Gastrocnemius medialis (tissue), 4 donors: Measurements from ENCODE around the gene RILPL1.

Experiments
- POLR2A ChIP-seq, 2 donors: fragments of 450-650 bp; IDR thresholded peaks; one replicate each; pipeline ENCODE4 v1.6.1; 2017; ENCODE audit warnings: antibody characterized with exemption in 2 of 2, mild to moderate bottlenecking in 2 of 2, moderate library complexity in 2 of 2
- TF ChIP-seq, protein P1 (sequence below), 5 experiments: fragments of 450-650 bp in 3 of 5; fragments of 200-600 bp in 2 of 5; sonication (generic) in 2 of 5; IDR thresholded peaks in 4 of 5; conservative IDR thresholded peaks in 1 of 5; 1 replicate in 4 of 5; 2 replicates in 1 of 5; pipeline ENCODE4 v1.5.1; 2016 to 2019; ENCODE audit warnings: antibody characterized with exemption in 5 of 5, mild to moderate bottlenecking in 3 of 5, moderate library complexity in 3 of 5

DNA sequence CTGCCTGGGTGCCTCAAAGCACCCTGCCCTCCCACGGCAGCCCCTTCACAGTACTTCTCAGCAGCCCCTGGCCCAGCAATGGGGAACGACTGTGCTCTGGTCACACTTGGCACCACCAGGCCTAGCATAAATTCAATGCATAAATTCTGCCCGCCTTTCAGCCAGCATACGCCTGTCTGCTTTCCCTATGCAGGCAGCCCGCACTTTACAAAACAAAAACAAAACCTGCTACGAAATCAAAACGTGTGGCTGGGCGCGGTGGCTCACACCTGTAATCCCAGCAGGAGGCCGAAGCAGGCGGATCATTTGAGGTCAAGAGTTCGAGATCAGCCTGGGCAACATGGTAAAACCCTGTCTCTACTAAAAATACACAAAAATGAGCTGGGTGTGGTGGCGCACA, 42.0 kb downstream of the RILPL1 start:
- TF ChIP-seq, protein P1, sequence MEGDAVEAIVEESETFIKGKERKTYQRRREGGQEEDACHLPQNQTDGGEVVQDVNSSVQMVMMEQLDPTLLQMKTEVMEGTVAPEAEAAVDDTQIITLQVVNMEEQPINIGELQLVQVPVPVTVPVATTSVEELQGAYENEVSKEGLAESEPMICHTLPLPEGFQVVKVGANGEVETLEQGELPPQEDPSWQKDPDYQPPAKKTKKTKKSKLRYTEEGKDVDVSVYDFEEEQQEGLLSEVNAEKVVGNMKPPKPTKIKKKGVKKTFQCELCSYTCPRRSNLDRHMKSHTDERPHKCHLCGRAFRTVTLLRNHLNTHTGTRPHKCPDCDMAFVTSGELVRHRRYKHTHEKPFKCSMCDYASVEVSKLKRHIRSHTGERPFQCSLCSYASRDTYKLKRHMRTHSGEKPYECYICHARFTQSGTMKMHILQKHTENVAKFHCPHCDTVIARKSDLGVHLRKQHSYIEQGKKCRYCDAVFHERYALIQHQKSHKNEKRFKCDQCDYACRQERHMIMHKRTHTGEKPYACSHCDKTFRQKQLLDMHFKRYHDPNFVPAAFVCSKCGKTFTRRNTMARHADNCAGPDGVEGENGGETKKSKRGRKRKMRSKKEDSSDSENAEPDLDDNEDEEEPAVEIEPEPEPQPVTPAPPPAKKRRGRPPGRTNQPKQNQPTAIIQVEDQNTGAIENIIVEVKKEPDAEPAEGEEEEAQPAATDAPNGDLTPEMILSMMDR (IDR thresholded peaks at IDR 0.05 in 4 of 5, conservative IDR thresholded peaks at IDR 0.05 in 1 of 5) = no peak
- TF ChIP-seq POLR2A (IDR thresholded peaks at IDR 0.05) = no peak
